G401 (cell line): ENCODE results near the gene USHBP1. TPM values are rescaled to one million over a fixed set of nuclear protein-coding genes. Genes with fewer than 3 reads are reported as not detected.

Experiments
- DNase-seq: peaks from one replicate; pipeline ENCODE4 v3.0.0-alpha.2; 2015; ENCODE audit warnings: low spot score
- in situ Hi-C: cut with HindIII; loops from 2 replicates; pipeline ENCODE4 v1.10.0; 2016; ENCODE audit warnings: low sequenced_read_pairs, mixed read lengths
- total RNA-seq: library from RNA; depleted of rRNA; stranded (reverse); fragments of >200 nt; shearing (Covaris generic); gene quantifications from 2 replicates; pipeline ENCODE4 v1.2.3, GENCODE V29; 2014

The USHBP1 gene
- total RNA-seq, 1 experiment from 2014 or later, result 0.41 TPM

- in situ Hi-C loops, result no loop called here
- DNase-seq, result peak; percentile 100
Measured at GRCh38 chr19:17266975-17267788, 2.6 kb upstream of the USHBP1 start, which contains the start of gene BABAM1. Gene BABAM1 (plus strand): TSS chr19:17267443. CDS start chr19:17268807, 1,364 bp downstream.

GRCh38 chr19:17266589-17266974 is 2.0 kb upstream of the USHBP1 start:
- in situ Hi-C loops, result no loop called here
- DNase-seq, result no peak

DNA sequence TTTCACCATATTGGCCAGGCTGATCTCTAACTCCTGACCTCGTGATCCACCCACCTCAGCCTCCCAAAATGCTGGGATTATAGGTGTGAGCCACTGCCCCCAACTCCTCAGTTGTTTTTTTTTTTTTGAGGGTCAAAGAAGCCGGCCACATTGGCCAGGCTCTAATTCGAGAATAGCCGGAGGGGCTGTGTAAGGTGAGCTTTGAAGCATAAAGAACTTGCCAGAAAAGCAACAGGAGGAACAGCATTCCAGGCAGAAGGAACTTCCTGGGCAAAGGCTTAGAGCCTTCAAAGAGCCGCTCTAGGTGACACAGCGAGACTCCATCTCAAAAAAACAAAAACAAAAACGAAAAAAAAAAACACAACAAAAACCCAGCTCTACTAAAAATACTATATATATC is 1.5 kb upstream of the USHBP1 start:
- no peak for DNase-seq
- in situ Hi-C loops, result no loop called here

DNA sequence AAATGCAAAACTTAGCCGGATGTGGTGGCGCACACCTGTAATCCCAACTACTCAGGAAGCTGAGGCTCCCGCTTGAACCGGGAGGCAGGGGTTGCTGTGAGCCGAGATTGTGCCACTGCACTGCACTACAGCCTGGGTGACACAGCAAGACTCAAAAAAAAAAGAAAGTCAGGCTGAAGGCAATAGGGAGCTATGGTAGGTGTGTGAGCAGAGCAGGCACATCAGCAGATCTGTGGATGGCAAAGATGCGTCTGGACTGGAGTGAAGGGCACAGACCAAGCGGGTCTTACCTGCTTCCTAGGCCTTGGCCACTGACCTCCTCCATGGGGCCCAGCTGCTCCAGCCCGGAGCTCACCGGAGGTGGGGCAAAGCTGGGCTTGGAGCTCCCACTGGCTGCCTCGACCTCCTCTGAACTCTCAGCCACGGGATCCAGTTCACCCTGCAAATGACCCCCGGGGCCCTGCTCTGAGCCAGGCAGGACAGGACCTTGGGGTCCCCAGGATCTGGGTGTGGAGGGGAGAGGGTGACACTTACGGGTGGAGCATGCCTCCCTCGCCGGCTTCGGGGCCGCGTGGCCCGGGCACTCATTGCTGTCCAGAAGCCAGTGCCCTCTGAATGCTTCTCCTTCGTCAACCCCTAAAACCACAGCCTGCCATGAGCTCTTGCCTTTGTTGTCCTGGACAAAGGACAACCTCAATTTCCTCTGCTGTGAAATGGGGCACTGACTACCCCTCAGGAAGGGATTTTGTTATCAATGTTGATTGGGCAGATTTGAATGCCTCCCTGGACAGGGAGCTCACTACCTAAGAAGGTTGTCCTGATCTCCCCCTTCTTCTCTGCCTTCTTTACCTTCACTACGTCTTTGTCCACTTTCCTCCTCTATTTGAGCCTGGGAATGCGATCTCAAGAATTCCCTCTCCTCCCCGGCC is 569 bp downstream of the USHBP1 start:
- in situ Hi-C loops, result no loop called here

GRCh38 chr19:17262557-17262956 is 2.0 kb downstream of the USHBP1 start:
- DNase-seq, result no peak
- in situ Hi-C loops, result no loop called here

More for the DNA sequence above, 569 bp downstream of the USHBP1 start:
- no peak for DNase-seq

- in situ Hi-C loops, result no loop called here
- DNase-seq, result peak; percentile 63
Measured at GRCh38 chr19:17260842-17261325, 3.7 kb downstream of the USHBP1 start.

- DNase-seq, result no peak
- in situ Hi-C loops, result no loop called here
Measured at GRCh38 chr19:17259934-17260333, 4.6 kb downstream of the USHBP1 start.

- in situ Hi-C loops, result no loop called here
Measured at GRCh38 chr19:17259118-17259780, 5.3 kb downstream of the USHBP1 start.

DNA sequence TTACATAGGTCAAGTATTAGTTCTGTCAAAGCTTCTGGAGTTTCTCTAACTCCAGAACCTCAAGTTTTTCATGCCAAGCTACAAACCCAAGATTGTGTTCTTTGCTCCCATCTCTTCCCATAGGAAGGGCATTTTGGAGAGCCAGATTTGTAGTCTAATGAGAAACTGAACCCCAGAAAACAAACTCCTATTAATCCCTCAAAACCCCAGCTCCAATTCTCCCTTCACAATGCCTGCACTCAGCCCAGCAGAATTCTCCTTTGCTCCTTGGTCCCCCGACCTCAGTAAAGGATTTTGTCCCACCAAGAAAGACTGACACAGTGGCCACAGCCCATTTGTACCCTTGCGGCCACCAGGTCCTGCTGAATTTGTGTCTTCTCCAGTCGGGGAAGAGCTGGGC is 8.4 kb downstream of the USHBP1 start:
- DNase-seq, result no peak
- in situ Hi-C loops, result no loop called here

More at GRCh38 chr19:17259118-17259780, 5.3 kb downstream of the USHBP1 start:
- DNase-seq, result no peak

DNA sequence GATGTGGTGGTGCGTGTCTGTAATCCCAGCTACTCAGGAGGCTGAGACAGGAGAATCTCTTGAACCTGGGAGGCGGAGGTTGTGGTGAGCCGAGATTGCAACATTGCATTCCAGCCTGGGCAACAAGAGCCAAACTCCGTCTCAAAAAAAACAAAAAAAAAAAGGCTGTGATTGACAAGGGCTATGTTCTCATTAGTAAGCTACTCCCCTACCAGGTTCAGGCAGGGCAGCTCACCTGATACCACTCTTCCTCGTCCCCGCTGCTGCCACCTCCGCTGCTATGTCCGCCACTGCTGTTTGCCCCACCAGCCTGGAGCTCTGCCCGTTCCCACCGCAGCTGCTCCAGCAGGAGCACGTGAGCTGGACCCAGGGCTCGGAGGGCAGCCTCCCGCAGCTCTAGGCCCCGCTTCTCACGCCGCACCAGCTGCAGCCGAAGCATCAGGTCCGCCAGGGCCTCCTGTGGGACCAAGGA is 9.4 kb downstream of the USHBP1 start:
- DNase-seq, result no peak
- in situ Hi-C loops, result no loop called here

DNA sequence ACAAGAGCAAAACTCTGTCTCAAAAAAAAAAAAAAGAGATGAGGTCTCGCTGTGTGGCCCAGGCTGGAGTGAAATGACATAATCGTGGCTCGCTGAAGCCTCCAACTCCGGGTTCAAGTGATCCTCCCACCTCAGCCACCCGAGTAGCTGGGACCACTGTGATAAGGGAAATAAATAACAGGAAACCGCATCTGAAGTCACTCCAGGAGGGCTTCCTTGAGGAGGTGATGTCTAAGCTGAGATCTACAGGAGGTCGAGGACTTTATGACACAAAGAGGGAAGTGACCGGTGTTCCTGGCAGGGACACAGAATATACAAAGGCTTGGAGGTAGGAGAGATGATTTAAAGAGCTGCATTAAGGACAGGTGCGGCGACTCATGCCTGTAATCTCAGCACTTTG is 9.9 kb downstream of the USHBP1 start:
- in situ Hi-C loops, result no loop called here
- no peak for DNase-seq

- no peak for DNase-seq
- in situ Hi-C loops, result no loop called here
Measured at GRCh38 chr19:17249887-17250548, 14.5 kb downstream of the USHBP1 start.

DNA sequence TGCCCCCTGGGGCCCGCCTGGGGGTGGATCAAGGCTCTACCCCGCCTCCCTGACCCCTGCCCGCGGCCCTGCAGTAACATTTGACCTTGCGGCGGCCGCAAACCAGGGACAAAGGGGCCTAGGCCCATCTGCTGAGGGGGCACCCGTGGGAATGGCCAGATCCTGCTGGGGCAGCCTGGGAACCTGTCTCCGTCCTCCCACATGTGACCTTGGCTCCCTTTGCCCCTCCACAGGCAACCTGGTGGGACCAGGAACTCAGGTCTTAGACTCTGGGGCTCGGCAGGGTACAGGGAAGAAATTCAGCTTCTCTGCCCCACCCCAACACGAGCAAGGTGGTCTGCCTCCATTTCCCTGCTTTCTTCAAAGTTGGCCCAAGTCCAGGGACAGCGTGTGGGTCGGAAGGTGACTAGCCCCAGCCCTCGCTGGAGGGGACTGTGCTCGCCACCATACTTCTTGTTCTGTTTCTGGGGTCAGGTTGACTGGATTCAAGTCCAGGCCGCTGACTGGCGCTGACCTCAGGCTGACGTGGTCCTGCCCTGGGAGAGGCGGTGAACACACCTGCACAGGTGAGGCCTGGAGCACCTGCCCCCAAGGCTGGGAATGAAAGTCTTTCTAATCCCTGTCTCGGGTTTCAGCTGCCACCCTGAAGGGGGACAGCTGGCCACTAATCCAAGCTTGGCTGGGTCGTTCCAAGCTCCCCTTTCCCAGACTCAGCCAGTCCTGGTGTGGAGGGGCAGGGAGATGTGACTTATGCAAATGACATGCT is 16.4 kb downstream of the USHBP1 start:
- no peak for DNase-seq
- in situ Hi-C loops, result no loop called here

- no peak for DNase-seq
Measured at GRCh38 chr19:17246681-17247425, 17.7 kb downstream of the USHBP1 start.

GRCh38 chr19:17245535-17245984 is 19.0 kb downstream of the USHBP1 start, which contains the start of gene NR2F6:
Gene NR2F6 (minus strand): TSS chr19:17245919. CDS start chr19:17245220, 699 bp downstream.
- in situ Hi-C loops, result no loop called here
- no peak for DNase-seq

More at GRCh38 chr19:17246681-17247425, 17.7 kb downstream of the USHBP1 start:
- in situ Hi-C loops, result no loop called here

- in situ Hi-C loops, result no loop called here
- DNase-seq, result no peak
Measured at GRCh38 chr19:17244618-17245534, 19.7 kb downstream of the USHBP1 start.
